ENCODE data around the gene SLC36A1.
A peak's percentile ranks its signal among the peaks of the same experiment; 100 is the strongest.

SLC36A1 gene

GRCh38 chr5:151517122-151517920 is 69.9 kb downstream of the SLC36A1 start:
- H3K27ac ChIP-seq (replicated peaks; ENCODE audit: low read length): no peak overlapping the region
- no peak overlapping the region for H2BK12ac ChIP-seq (ENCODE audit: low read length)
- no peak overlapping the region for H2BK5ac ChIP-seq (ENCODE audit: low read length)
- peaks cover 0 to 13% (median 0%) of the 10 kb centered on the region in 3 experiments for H3K27me3 ChIP-seq (ENCODE audit: control insufficient read depth in 3 of 3, insufficient read depth in 3 of 3, low read depth in 1 of 3, low read length in 3 of 3)
- no peak overlapping the region for H3K4me2 ChIP-seq (ENCODE audit: insufficient read depth, low read length, poor library complexity, severe bottlenecking)
- H3K79me1 ChIP-seq (ENCODE audit: low read depth, low read length): no peaks in the 10 kb centered on the region
- no peak overlapping the region for H3K18ac ChIP-seq (ENCODE audit: low read length)
- no CpG with 5 or more reads among the region's 8 CpGs for whole genome bisulfite sequencing, 2 donors (ENCODE audit: extremely low coverage in 2 of 2, insufficient read length in 2 of 2, insufficient replicate concordance in 1 of 2)
- H3K4me1 ChIP-seq (ENCODE audit: control insufficient read depth in 2 of 2, insufficient read depth in 1 of 2, low read depth in 1 of 2, low read length in 2 of 2): no peaks in the 10 kb centered on the region
- no peak overlapping the region for H3K14ac ChIP-seq (ENCODE audit: low read length)
- no peak overlapping the region for H3K4me3 ChIP-seq (ENCODE audit: low read length in 2 of 2)
- H3K36me3 ChIP-seq (replicated peaks in 1 of 2; ENCODE audit: control insufficient read depth in 2 of 2, insufficient read depth in 2 of 2, low read length in 2 of 2): no peaks in the 10 kb centered on the region
- H2AFZ ChIP-seq (ENCODE audit: low read length): no peak overlapping the region
- H3K9ac ChIP-seq (ENCODE audit: low read depth, low read length, poor library complexity): no peak overlapping the region
- H2BK15ac ChIP-seq (ENCODE audit: low read length): no peak overlapping the region
- H2AK5ac ChIP-seq (ENCODE audit: low read depth, low read length): no peak overlapping the region
- H4K91ac ChIP-seq (ENCODE audit: low read depth, low read length, poor library complexity): no peak overlapping the region
- H4K8ac ChIP-seq (ENCODE audit: low read depth, low read length): no peak overlapping the region
- H2BK120ac ChIP-seq (ENCODE audit: low read depth, low read length): no peak overlapping the region
- no peak overlapping the region for H3K4ac ChIP-seq (ENCODE audit: low read length)
- no peak for DNase-seq (ENCODE audit: low spot score)
- no peaks in the 10 kb centered on the region for H3K9me3 ChIP-seq (replicated peaks in 1 of 2; ENCODE audit: control insufficient read depth in 2 of 2, insufficient read depth in 1 of 2, low read depth in 1 of 2, low read length in 2 of 2)
- H3K23ac ChIP-seq (ENCODE audit: low read depth, low read length, poor library complexity): no peak overlapping the region

GRCh38 chr5:151520294-151520693 is 72.9 kb downstream of the SLC36A1 start:
- no peak overlapping the region for H3K4me2 ChIP-seq (ENCODE audit: insufficient read depth, low read length, poor library complexity, severe bottlenecking)
- peak overlapping the region in 1 of 2 donors; percentile 40 for H3K4me3 ChIP-seq (ENCODE audit: low read length in 2 of 2)
- no peak overlapping the region for H2BK120ac ChIP-seq (ENCODE audit: low read depth, low read length)
- H3K79me1 ChIP-seq (ENCODE audit: low read depth, low read length): no peaks in the 10 kb centered on the region
- H3K9me3 ChIP-seq (replicated peaks in 1 of 2; ENCODE audit: control insufficient read depth in 2 of 2, insufficient read depth in 1 of 2, low read depth in 1 of 2, low read length in 2 of 2): no peaks in the 10 kb centered on the region
- no peak overlapping the region for H3K27ac ChIP-seq (replicated peaks; ENCODE audit: low read length)
- H2AFZ ChIP-seq (ENCODE audit: low read length): no peak overlapping the region
- no peak overlapping the region for H2BK12ac ChIP-seq (ENCODE audit: low read length)
- no peak overlapping the region for H3K18ac ChIP-seq (ENCODE audit: low read length)
- H3K23ac ChIP-seq (ENCODE audit: low read depth, low read length, poor library complexity): no peak overlapping the region
- DNase-seq (ENCODE audit: low spot score): no peak
- H2BK15ac ChIP-seq (ENCODE audit: low read length): no peak overlapping the region
- no peak overlapping the region for H2AK5ac ChIP-seq (ENCODE audit: low read depth, low read length)
- H4K91ac ChIP-seq (ENCODE audit: low read depth, low read length, poor library complexity): no peak overlapping the region
- no peak overlapping the region for H3K9ac ChIP-seq (ENCODE audit: low read depth, low read length, poor library complexity)
- WGBS, 2 donors (ENCODE audit: extremely low coverage in 2 of 2, insufficient read length in 2 of 2, insufficient replicate concordance in 1 of 2): no CpG with 5 or more reads among the region's 7 CpGs
- no peak overlapping the region for H3K14ac ChIP-seq (ENCODE audit: low read length)
- H3K4ac ChIP-seq (ENCODE audit: low read length): no peak overlapping the region
- no peak overlapping the region for H4K8ac ChIP-seq (ENCODE audit: low read depth, low read length)
- H2BK5ac ChIP-seq (ENCODE audit: low read length): no peak overlapping the region
- H3K27me3 ChIP-seq (ENCODE audit: control insufficient read depth in 3 of 3, insufficient read depth in 3 of 3, low read depth in 1 of 3, low read length in 3 of 3): peaks cover 0 to 19% (median 0%) of the 10 kb centered on the region in 3 experiments
- H3K36me3 ChIP-seq (replicated peaks in 1 of 2; ENCODE audit: control insufficient read depth in 2 of 2, insufficient read depth in 2 of 2, low read length in 2 of 2): no peaks in the 10 kb centered on the region
- no peaks in the 10 kb centered on the region for H3K4me1 ChIP-seq (ENCODE audit: control insufficient read depth in 2 of 2, insufficient read depth in 1 of 2, low read depth in 1 of 2, low read length in 2 of 2)

- H3K27me3 ChIP-seq (ENCODE audit: control insufficient read depth in 3 of 3, insufficient read depth in 3 of 3, low read depth in 1 of 3, low read length in 3 of 3): peaks cover 0 to 19% (median 0%) of the 10 kb centered on the region in 3 experiments
- H3K18ac ChIP-seq (ENCODE audit: low read length): no peak overlapping the region
- H3K4ac ChIP-seq (ENCODE audit: low read length): no peak overlapping the region
- H2BK12ac ChIP-seq (ENCODE audit: low read length): no peak overlapping the region
- no CpG with 5 or more reads among the region's 5 CpGs for WGBS, 2 donors (ENCODE audit: extremely low coverage in 2 of 2, insufficient read length in 2 of 2, insufficient replicate concordance in 1 of 2)
- H3K4me1 ChIP-seq (ENCODE audit: control insufficient read depth in 2 of 2, insufficient read depth in 1 of 2, low read depth in 1 of 2, low read length in 2 of 2): no peaks in the 10 kb centered on the region
- no peak overlapping the region for H4K8ac ChIP-seq (ENCODE audit: low read depth, low read length)
- H2BK120ac ChIP-seq (ENCODE audit: low read depth, low read length): no peak overlapping the region
- H2AK5ac ChIP-seq (ENCODE audit: low read depth, low read length): no peak overlapping the region
- no peak overlapping the region for H3K23ac ChIP-seq (ENCODE audit: low read depth, low read length, poor library complexity)
- H4K91ac ChIP-seq (ENCODE audit: low read depth, low read length, poor library complexity): no peak overlapping the region
- no peak overlapping the region for H3K9ac ChIP-seq (ENCODE audit: low read depth, low read length, poor library complexity)
- H3K9me3 ChIP-seq (replicated peaks in 1 of 2; ENCODE audit: control insufficient read depth in 2 of 2, insufficient read depth in 1 of 2, low read depth in 1 of 2, low read length in 2 of 2): no peaks in the 10 kb centered on the region
- no peak for DNase-seq (ENCODE audit: low spot score)
- no peak overlapping the region for H2AFZ ChIP-seq (ENCODE audit: low read length)
- no peak overlapping the region for H3K27ac ChIP-seq (replicated peaks; ENCODE audit: low read length)
- no peak overlapping the region for H2BK5ac ChIP-seq (ENCODE audit: low read length)
- no peaks in the 10 kb centered on the region for H3K79me1 ChIP-seq (ENCODE audit: low read depth, low read length)
- H3K4me2 ChIP-seq (ENCODE audit: insufficient read depth, low read length, poor library complexity, severe bottlenecking): no peak overlapping the region
- no peaks in the 10 kb centered on the region for H3K36me3 ChIP-seq (replicated peaks in 1 of 2; ENCODE audit: control insufficient read depth in 2 of 2, insufficient read depth in 2 of 2, low read length in 2 of 2)
- H3K14ac ChIP-seq (ENCODE audit: low read length): no peak overlapping the region
- no peak overlapping the region for H3K4me3 ChIP-seq (ENCODE audit: low read length in 2 of 2)
- H2BK15ac ChIP-seq (ENCODE audit: low read length): no peak overlapping the region
Measured at GRCh38 chr5:151522226-151522625, 74.8 kb downstream of the SLC36A1 start.

DNA sequence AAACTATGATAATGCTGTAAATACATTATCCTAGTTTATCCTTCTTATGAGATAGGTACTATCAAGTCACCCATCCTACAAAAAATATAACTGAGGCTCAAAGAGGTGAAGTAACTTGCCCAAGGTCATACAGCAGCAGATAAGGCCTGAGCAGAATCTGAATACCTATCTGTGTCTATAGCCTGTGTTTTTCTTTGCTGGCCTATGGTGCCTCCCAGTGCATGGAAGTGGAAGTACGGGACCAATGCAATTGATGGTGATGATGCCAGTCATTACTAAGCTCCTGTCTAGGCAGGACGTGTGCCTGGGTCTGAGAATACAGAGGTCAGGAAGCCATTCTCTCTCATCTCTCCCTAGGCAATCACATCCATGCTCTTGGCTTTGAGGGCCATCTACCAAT is 75.9 kb downstream of the SLC36A1 start:
- H3K9me3 ChIP-seq (replicated peaks in 1 of 2; ENCODE audit: control insufficient read depth in 2 of 2, insufficient read depth in 1 of 2, low read depth in 1 of 2, low read length in 2 of 2): no peaks in the 10 kb centered on the region
- no peak overlapping the region for H3K4me3 ChIP-seq (ENCODE audit: low read length in 2 of 2)
- no peak overlapping the region for H4K91ac ChIP-seq (ENCODE audit: low read depth, low read length, poor library complexity)
- H2BK120ac ChIP-seq (ENCODE audit: low read depth, low read length): no peak overlapping the region
- H3K18ac ChIP-seq (ENCODE audit: low read length): no peak overlapping the region
- peaks cover 0 to 22% (median 0%) of the 10 kb centered on the region in 3 experiments for H3K27me3 ChIP-seq (ENCODE audit: control insufficient read depth in 3 of 3, insufficient read depth in 3 of 3, low read depth in 1 of 3, low read length in 3 of 3)
- no peak overlapping the region for H2BK5ac ChIP-seq (ENCODE audit: low read length)
- H3K36me3 ChIP-seq (replicated peaks in 1 of 2; ENCODE audit: control insufficient read depth in 2 of 2, insufficient read depth in 2 of 2, low read length in 2 of 2): no peaks in the 10 kb centered on the region
- H2AK5ac ChIP-seq (ENCODE audit: low read depth, low read length): no peak overlapping the region
- no peak overlapping the region for H3K9ac ChIP-seq (ENCODE audit: low read depth, low read length, poor library complexity)
- no peak overlapping the region for H2AFZ ChIP-seq (ENCODE audit: low read length)
- no peak overlapping the region for H3K14ac ChIP-seq (ENCODE audit: low read length)
- no peaks in the 10 kb centered on the region for H3K79me1 ChIP-seq (ENCODE audit: low read depth, low read length)
- no peak overlapping the region for H2BK12ac ChIP-seq (ENCODE audit: low read length)
- H3K4me1 ChIP-seq (ENCODE audit: control insufficient read depth in 2 of 2, insufficient read depth in 1 of 2, low read depth in 1 of 2, low read length in 2 of 2): no peaks in the 10 kb centered on the region
- no CpG with 5 or more reads among the region's 2 CpGs for WGBS, 2 donors (ENCODE audit: extremely low coverage in 2 of 2, insufficient read length in 2 of 2, insufficient replicate concordance in 1 of 2)
- H3K4me2 ChIP-seq (ENCODE audit: insufficient read depth, low read length, poor library complexity, severe bottlenecking): no peak overlapping the region
- H2BK15ac ChIP-seq (ENCODE audit: low read length): no peak overlapping the region
- H3K27ac ChIP-seq (replicated peaks; ENCODE audit: low read length): no peak overlapping the region
- peak; percentile 35 for DNase-seq (ENCODE audit: low spot score)
- H3K23ac ChIP-seq (ENCODE audit: low read depth, low read length, poor library complexity): no peak overlapping the region
- no peak overlapping the region for H4K8ac ChIP-seq (ENCODE audit: low read depth, low read length)
- H3K4ac ChIP-seq (ENCODE audit: low read length): no peak overlapping the region

Data from neuronal stem cell (in vitro differentiated cells).